Measurements from ENCODE around the gene PDZD7.

DNA sequence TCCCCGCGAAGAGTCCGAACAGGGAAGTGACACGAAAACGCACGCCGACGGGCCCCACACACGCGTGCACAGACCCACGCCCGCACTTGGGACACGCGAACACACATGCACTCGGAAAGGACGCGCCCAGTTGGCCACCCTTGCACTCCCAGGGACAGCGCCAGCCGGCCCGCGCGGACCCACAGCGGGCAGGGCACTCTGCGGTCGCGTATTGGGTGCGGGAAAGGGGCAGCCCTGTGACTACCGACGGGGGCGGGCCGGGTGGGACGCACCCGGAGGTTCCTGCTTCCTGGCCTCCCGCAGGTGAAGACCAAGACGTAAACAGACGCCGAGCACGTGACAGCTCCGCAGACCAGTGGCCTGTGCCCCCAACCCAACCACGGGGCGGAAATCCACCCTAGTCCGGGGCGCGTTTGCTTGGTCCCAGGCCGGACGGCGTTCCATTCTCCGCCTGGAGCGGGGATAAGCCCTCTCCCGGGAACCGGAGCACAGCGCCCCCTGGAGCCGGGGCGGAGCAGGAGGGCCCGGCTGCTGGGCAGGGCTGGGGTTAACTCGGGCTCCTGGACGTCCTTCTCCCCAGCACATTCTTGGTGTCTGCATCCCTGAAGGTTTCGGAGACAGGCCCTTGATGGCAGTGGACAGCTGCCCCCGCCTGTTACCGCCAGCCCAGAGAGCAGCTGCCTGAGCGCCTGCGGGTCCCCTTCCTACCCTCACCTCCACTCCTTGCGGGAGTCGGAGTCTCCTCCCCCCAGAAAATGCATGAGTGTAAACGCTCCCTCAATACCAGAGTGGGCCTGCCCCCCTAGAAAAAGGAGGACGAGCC lies 33.4 kb downstream of the PDZD7 start:
- TF ChIP-seq, protein P1, sequence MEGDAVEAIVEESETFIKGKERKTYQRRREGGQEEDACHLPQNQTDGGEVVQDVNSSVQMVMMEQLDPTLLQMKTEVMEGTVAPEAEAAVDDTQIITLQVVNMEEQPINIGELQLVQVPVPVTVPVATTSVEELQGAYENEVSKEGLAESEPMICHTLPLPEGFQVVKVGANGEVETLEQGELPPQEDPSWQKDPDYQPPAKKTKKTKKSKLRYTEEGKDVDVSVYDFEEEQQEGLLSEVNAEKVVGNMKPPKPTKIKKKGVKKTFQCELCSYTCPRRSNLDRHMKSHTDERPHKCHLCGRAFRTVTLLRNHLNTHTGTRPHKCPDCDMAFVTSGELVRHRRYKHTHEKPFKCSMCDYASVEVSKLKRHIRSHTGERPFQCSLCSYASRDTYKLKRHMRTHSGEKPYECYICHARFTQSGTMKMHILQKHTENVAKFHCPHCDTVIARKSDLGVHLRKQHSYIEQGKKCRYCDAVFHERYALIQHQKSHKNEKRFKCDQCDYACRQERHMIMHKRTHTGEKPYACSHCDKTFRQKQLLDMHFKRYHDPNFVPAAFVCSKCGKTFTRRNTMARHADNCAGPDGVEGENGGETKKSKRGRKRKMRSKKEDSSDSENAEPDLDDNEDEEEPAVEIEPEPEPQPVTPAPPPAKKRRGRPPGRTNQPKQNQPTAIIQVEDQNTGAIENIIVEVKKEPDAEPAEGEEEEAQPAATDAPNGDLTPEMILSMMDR (IDR thresholded peaks at IDR 0.05), result peak in 5 of 7 experiments; percentile 84 to 92 (median 87)
- no peak for TF ChIP-seq POLR2A (IDR thresholded peaks at IDR 0.05)

Measured in stomach (tissue), 4 donors.